HepG2 (cell line): Measurements from ENCODE around the gene TAOK3.

Experiments used
- FIP1L1 ChIP-seq: fragments of 200-400 bp; formaldehyde crosslinking; IDR thresholded peaks from 2 replicates; pipeline ENCODE4 v1.6.1; 2018; ENCODE audit warnings: low read depth, mild to moderate bottlenecking, low read length, moderate library complexity, borderline replicate concordance; ENCODE audit not compliant: insufficient read depth
- POLR2AphosphoS5 ChIP-seq: IDR thresholded peaks from 2 replicates; pipeline ENCODE4 v1.6.1; 2012; ENCODE audit warnings: low read depth, low read length
- TBL1XR1 ChIP-seq: fragments of 150-350 bp; IDR thresholded peaks from 2 replicates; pipeline ENCODE4 v1.6.1; 2014; ENCODE audit warnings: borderline replicate concordance, low read length; ENCODE audit not compliant: partially characterized antibody
- ZNF33A ChIP-seq: sonication (generic); formaldehyde crosslinking; IDR thresholded peaks from 2 replicates; pipeline ENCODE4 v1.5.1; 2020; ENCODE audit warnings: missing genetic modification reagents, mild to moderate bottlenecking, moderate library complexity, borderline replicate concordance
- TF ChIP-seq, protein P1 (sequence below): sonication (generic); formaldehyde crosslinking; IDR thresholded peaks from 2 replicates; pipeline ENCODE4 v1.4.0; 2020; ENCODE audit warnings: mild to moderate bottlenecking, missing genetic modification reagents
- TF ChIP-seq, protein P2 (sequence below): sonication (generic); formaldehyde crosslinking; IDR thresholded peaks from 2 replicates; pipeline ENCODE4 v1.8.0; 2022; ENCODE audit warnings: mild to moderate bottlenecking, missing genetic modification reagents; ENCODE audit not compliant: insufficient replicate concordance

GRCh38 chr12:118238888-118239287, 133.8 kb downstream of the TAOK3 start:
- no peak for TF ChIP-seq FIP1L1
- TF ChIP-seq ZNF33A (CRISPR knock-in tag), result no peak
- no peak for TF ChIP-seq POLR2AphosphoS5
- TF ChIP-seq, protein P1, sequence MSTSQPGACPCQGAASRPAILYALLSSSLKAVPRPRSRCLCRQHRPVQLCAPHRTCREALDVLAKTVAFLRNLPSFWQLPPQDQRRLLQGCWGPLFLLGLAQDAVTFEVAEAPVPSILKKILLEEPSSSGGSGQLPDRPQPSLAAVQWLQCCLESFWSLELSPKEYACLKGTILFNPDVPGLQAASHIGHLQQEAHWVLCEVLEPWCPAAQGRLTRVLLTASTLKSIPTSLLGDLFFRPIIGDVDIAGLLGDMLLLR (CRISPR knock-in tag), result no peak
- no peak for TF ChIP-seq TBL1XR1
- TF ChIP-seq, protein P2, sequence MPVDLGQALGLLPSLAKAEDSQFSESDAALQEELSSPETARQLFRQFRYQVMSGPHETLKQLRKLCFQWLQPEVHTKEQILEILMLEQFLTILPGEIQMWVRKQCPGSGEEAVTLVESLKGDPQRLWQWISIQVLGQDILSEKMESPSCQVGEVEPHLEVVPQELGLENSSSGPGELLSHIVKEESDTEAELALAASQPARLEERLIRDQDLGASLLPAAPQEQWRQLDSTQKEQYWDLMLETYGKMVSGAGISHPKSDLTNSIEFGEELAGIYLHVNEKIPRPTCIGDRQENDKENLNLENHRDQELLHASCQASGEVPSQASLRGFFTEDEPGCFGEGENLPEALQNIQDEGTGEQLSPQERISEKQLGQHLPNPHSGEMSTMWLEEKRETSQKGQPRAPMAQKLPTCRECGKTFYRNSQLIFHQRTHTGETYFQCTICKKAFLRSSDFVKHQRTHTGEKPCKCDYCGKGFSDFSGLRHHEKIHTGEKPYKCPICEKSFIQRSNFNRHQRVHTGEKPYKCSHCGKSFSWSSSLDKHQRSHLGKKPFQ, result no peak
